Liver (tissue), 9 donors: Measurements from ENCODE around the gene AKAP13. TPM values are rescaled to one million over a fixed set of nuclear protein-coding genes. Genes with fewer than 3 reads are reported as not detected.

Experiments
- DNase-seq: peaks from one replicate; pipeline ENCODE4 v3.0.0-alpha.2; 2017; ENCODE audit warnings: low spot score
- H3K27ac ChIP-seq, 2 donors: one replicate each; pipeline ENCODE4 v1.7.0; 2013; ENCODE audit warnings: inconsistent platforms in 2 of 2, low read length in 2 of 2, control low read depth in 1 of 2, low read depth in 1 of 2, mild to moderate bottlenecking in 1 of 2
- H3K27me3 ChIP-seq, 4 donors: one replicate each; pipeline versions ENCODE4 v1.6.1 to v1.7.0; 2013; ENCODE audit warnings: low read length in 3 of 4, inconsistent platforms in 1 of 4, mild to moderate bottlenecking in 1 of 4, moderate library complexity in 1 of 4; ENCODE audit not compliant: control insufficient read depth in 4 of 4, insufficient read depth in 4 of 4
- H3K36me3 ChIP-seq, 4 donors: one replicate each; pipeline versions ENCODE4 v1.6.1 to v1.7.0; 2013; ENCODE audit warnings: low read length in 3 of 4, mild to moderate bottlenecking in 3 of 4, low read depth in 1 of 4, moderate library complexity in 1 of 4; ENCODE audit not compliant: control insufficient read depth in 4 of 4, insufficient read depth in 3 of 4
- H3K4me1 ChIP-seq, 4 donors: one replicate each; pipeline versions ENCODE4 v1.6.1 to v1.7.0; 2013; ENCODE audit warnings: low read length in 3 of 4, mild to moderate bottlenecking in 3 of 4, moderate library complexity in 1 of 4; ENCODE audit not compliant: control insufficient read depth in 4 of 4, insufficient read depth in 4 of 4
- H3K4me3 ChIP-seq, 3 donors: one replicate each; pipeline versions ENCODE4 v1.6.1 to v1.7.0; 2013; ENCODE audit warnings: low read length in 3 of 3, control low read depth in 1 of 3, low read depth in 1 of 3, mild to moderate bottlenecking in 1 of 3
- H3K9ac ChIP-seq, 2 donors: one replicate each; pipeline ENCODE4 v1.7.0; 2013; ENCODE audit warnings: low read length in 2 of 2, mild to moderate bottlenecking in 2 of 2, moderate library complexity in 2 of 2, control low read depth in 1 of 2, low read depth in 1 of 2
- H3K9me3 ChIP-seq, 4 donors: one replicate each; pipeline versions ENCODE4 v1.6.1 to v1.7.0; 2013; ENCODE audit warnings: low read length in 3 of 4; ENCODE audit not compliant: control insufficient read depth in 4 of 4
- FOXA1 ChIP-seq: IDR thresholded peaks from 2 replicates; pipeline ENCODE4 v1.6.1; 2016; ENCODE audit warnings: antibody characterized with exemption
- FOXA2 ChIP-seq: IDR thresholded peaks from 2 replicates; pipeline ENCODE4 v1.6.1; 2016; ENCODE audit warnings: antibody characterized with exemption
- GABPA ChIP-seq, 2 donors: IDR thresholded peaks in 1 of 2; conservative IDR thresholded peaks in 1 of 2; 2 replicates each; pipeline ENCODE4 v1.6.1; 2016; ENCODE audit warnings: antibody characterized with exemption in 2 of 2, mild to moderate bottlenecking in 1 of 2, moderate library complexity in 1 of 2
- HNF4A ChIP-seq, 2 donors: conservative IDR thresholded peaks; 2 replicates each; pipeline ENCODE4 v1.6.1; 2016; ENCODE audit warnings: antibody characterized with exemption in 2 of 2, mild to moderate bottlenecking in 2 of 2
- HNF4G ChIP-seq: IDR thresholded peaks from 2 replicates; pipeline ENCODE4 v1.6.1; 2016; ENCODE audit warnings: antibody characterized with exemption
- JUND ChIP-seq, 2 donors: IDR thresholded peaks; 2 replicates each; pipeline ENCODE4 v1.6.1; 2016; ENCODE audit warnings: antibody characterized with exemption in 2 of 2
- RAD21 ChIP-seq, 2 donors: IDR thresholded peaks; 2 replicates each; pipeline ENCODE4 v1.6.1; 2016; ENCODE audit warnings: antibody characterized with exemption in 2 of 2, mild to moderate bottlenecking in 2 of 2
- RXRA ChIP-seq, 2 donors: IDR thresholded peaks; 2 replicates each; pipeline ENCODE4 v1.6.1; 2017 to 2018; ENCODE audit warnings: antibody characterized with exemption in 2 of 2, mild to moderate bottlenecking in 1 of 2
- SP1 ChIP-seq: IDR thresholded peaks from 2 replicates; pipeline ENCODE4 v1.6.1; 2018; ENCODE audit warnings: antibody characterized with exemption, mild to moderate bottlenecking
- TAF1 ChIP-seq: conservative IDR thresholded peaks from 2 replicates; pipeline ENCODE4 v1.6.1; 2016; ENCODE audit warnings: antibody characterized with exemption, mild to moderate bottlenecking
- YY1 ChIP-seq: IDR thresholded peaks from 2 replicates; pipeline ENCODE4 v1.6.1; 2016; ENCODE audit warnings: antibody characterized with exemption, mild to moderate bottlenecking
- WGBS: extraction: QIAGEN DNeasy Blood & Tissue Kit; methylation state at CpG from one replicate; pipeline ENCODE4 v1.1.7; 2013; 5-methylcytosine and 5-hydroxymethylcytosine counted together
- polyA plus RNA-seq, 2 donors: library from polyadenylated mRNA; stranded (reverse) in 1 of 2; unstranded in 1 of 2; fragments of 200-250 nt in 1 of 2; fragments of >200 nt in 1 of 2; fragmentation: Nextera tagmentation in 1 of 2; extraction: Ambion mirVana in 1 of 2; gene quantifications; one replicate each; pipeline versions ENCODE4 v1.2.1 to v1.2.3, GENCODE V29; 2013 to 2015
- total RNA-seq, 2 donors: library from RNA; depleted of rRNA; stranded (reverse); fragments of >200 nt; gene quantifications; one replicate each; pipeline ENCODE4 v1.2.3, GENCODE V29; 2014
- TF ChIP-seq, protein P1 (sequence below): IDR thresholded peaks from 2 replicates; pipeline ENCODE4 v1.6.1; 2016; ENCODE audit warnings: antibody characterized with exemption, mild to moderate bottlenecking
- TF ChIP-seq, protein P2 (sequence below): IDR thresholded peaks from 2 replicates; pipeline ENCODE4 v1.6.1; 2016; ENCODE audit warnings: antibody characterized with exemption
- TF ChIP-seq, protein P3 (sequence below): IDR thresholded peaks from 2 replicates; pipeline ENCODE4 v1.6.1; 2016; ENCODE audit warnings: antibody characterized with exemption
- donor health status: healthy.
- donor health status: healthy.
- donor health status: healthy.
- donor health status: healthy.
- donor health status: healthy.

Gene AKAP13
- total and polyA plus RNA-seq, 4 donors, result 18.6 to 92.3 (median 37.4) TPM

DNA sequence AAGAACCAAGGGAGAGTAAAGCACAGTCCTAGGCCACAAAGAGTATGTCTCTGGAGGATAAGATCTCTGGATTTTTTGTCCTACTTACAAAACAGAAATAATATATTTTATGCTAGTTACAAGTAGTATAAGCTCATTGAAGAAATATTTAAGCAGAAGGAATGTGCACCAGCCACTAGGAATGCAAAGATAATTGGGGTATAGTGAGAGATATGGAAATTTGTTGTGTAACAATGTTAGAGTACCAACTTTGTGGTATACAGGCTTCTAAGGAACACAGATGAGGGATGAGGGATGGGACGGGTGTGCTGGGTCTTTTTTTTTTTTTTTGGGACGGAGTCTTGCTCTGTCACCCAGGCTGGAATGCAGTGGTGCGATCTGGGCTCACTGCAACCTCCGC lies 26.5 kb downstream of the AKAP13 start:
- 96% methylated on average over 4 of the region's 4 CpGs for WGBS
- TF ChIP-seq, protein P1, sequence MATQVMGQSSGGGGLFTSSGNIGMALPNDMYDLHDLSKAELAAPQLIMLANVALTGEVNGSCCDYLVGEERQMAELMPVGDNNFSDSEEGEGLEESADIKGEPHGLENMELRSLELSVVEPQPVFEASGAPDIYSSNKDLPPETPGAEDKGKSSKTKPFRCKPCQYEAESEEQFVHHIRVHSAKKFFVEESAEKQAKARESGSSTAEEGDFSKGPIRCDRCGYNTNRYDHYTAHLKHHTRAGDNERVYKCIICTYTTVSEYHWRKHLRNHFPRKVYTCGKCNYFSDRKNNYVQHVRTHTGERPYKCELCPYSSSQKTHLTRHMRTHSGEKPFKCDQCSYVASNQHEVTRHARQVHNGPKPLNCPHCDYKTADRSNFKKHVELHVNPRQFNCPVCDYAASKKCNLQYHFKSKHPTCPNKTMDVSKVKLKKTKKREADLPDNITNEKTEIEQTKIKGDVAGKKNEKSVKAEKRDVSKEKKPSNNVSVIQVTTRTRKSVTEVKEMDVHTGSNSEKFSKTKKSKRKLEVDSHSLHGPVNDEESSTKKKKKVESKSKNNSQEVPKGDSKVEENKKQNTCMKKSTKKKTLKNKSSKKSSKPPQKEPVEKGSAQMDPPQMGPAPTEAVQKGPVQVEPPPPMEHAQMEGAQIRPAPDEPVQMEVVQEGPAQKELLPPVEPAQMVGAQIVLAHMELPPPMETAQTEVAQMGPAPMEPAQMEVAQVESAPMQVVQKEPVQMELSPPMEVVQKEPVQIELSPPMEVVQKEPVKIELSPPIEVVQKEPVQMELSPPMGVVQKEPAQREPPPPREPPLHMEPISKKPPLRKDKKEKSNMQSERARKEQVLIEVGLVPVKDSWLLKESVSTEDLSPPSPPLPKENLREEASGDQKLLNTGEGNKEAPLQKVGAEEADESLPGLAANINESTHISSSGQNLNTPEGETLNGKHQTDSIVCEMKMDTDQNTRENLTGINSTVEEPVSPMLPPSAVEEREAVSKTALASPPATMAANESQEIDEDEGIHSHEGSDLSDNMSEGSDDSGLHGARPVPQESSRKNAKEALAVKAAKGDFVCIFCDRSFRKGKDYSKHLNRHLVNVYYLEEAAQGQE, result no peak
- TF ChIP-seq HNF4A (conservative IDR thresholded peaks at IDR 0.05), result no peak
- no peak for TF ChIP-seq FOXA1
- TF ChIP-seq SP1, result no peak
- TF ChIP-seq GABPA (IDR thresholded peaks at IDR 0.05 in 1 of 2, conservative IDR thresholded peaks at IDR 0.05 in 1 of 2), result no peak
- TF ChIP-seq RAD21 (IDR thresholded peaks at IDR 0.05), result no peak
- no peak for TF ChIP-seq JUND (IDR thresholded peaks at IDR 0.05)
- Histone ChIP-seq H3K9ac (no peak overlapping the region), H3K4me3 (no peak overlapping the region), H3K4me1 (peaks cover 0 to 19% (median 5%) of the 10 kb centered on the region in 4 donors), H3K36me3 (no peaks in the 10 kb centered on the region), H3K27ac (no peak overlapping the region), H3K9me3 (no peaks in the 10 kb centered on the region), H3K27me3 (no peaks in the 10 kb centered on the region)
- DNase-seq, result no peak

GRCh38 chr15:85407421-85408269 lies 27.2 kb downstream of the AKAP13 start:
- TF ChIP-seq YY1, result peak; percentile 32
- TF ChIP-seq FOXA2, result peak; percentile 54
- TF ChIP-seq, protein P2, sequence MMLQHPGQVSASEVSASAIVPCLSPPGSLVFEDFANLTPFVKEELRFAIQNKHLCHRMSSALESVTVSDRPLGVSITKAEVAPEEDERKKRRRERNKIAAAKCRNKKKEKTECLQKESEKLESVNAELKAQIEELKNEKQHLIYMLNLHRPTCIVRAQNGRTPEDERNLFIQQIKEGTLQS, result no peak
- TF ChIP-seq HNF4A (conservative IDR thresholded peaks at IDR 0.05), result peak in 1 of 2 donors; percentile 27
- no peak for TF ChIP-seq TAF1
- TF ChIP-seq RXRA (IDR thresholded peaks at IDR 0.05), result peak in 1 of 2 donors; percentile 67
- peak in 1 of 2 donors; percentile 79 for TF ChIP-seq JUND (IDR thresholded peaks at IDR 0.05)
- TF ChIP-seq GABPA (IDR thresholded peaks at IDR 0.05 in 1 of 2, conservative IDR thresholded peaks at IDR 0.05 in 1 of 2), result peak in 1 of 2 donors; percentile 36
- WGBS, result 95% methylated on average over 6 of the region's 6 CpGs
- Histone ChIP-seq H3K36me3 (no peaks in the 10 kb centered on the region), H3K27ac (peak overlapping the region; percentile 4 to 58), H3K4me3 (no peak overlapping the region), H3K9me3 (no peaks in the 10 kb centered on the region), H3K27me3 (no peaks in the 10 kb centered on the region), H3K4me1 (peaks cover 0 to 19% (median 5%) of the 10 kb centered on the region in 4 donors), H3K9ac (no peak overlapping the region)
- DNase-seq, result no peak

DNA sequence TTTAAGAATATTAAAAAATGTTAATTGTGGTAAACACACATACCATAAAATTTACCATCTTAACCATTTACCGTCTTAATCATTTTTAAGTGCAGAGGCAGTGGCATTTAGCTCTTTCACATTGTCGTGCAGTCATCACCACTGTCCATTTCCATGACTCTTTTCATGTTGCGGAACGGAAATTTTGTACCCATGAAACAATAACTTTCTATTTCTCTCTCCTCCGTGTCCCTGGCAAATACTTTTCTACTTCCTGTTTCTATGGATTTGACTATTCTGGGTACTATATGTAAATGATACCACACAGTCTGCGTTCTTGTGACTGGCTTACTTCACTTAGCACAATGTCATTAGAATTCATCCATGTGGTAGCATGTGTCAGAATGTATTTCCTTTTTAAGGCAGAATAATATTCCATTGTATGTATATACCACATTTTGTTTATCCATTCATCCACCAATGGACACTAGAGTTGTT lies 27.9 kb downstream of the AKAP13 start:
- H3K27me3 ChIP-seq, result no peaks in the 10 kb centered on the region
- H3K4me1 ChIP-seq, result peaks cover 0 to 20% (median 7%) of the 10 kb centered on the region in 4 donors
- H3K36me3 ChIP-seq, result no peaks in the 10 kb centered on the region
- H3K9me3 ChIP-seq, result no peaks in the 10 kb centered on the region
- peak overlapping the region in 1 of 2 donors; percentile 19 for H3K27ac ChIP-seq
- 91% methylated on average over 6 of the region's 6 CpGs for WGBS
- no peak overlapping the region for H3K9ac ChIP-seq
- TF ChIP-seq, protein P3, sequence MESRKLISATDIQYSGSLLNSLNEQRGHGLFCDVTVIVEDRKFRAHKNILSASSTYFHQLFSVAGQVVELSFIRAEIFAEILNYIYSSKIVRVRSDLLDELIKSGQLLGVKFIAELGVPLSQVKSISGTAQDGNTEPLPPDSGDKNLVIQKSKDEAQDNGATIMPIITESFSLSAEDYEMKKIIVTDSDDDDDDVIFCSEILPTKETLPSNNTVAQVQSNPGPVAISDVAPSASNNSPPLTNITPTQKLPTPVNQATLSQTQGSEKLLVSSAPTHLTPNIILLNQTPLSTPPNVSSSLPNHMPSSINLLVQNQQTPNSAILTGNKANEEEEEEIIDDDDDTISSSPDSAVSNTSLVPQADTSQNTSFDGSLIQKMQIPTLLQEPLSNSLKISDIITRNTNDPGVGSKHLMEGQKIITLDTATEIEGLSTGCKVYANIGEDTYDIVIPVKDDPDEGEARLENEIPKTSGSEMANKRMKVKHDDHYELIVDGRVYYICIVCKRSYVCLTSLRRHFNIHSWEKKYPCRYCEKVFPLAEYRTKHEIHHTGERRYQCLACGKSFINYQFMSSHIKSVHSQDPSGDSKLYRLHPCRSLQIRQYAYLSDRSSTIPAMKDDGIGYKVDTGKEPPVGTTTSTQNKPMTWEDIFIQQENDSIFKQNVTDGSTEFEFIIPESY, result no peak
- TF ChIP-seq RAD21 (IDR thresholded peaks at IDR 0.05) (no peak), HNF4G (no peak), TAF1 (no peak), FOXA1 (no peak)
- no peak overlapping the region for H3K4me3 ChIP-seq
- DNase-seq, result no peak
